Stimulated activated CD4-positive, alpha-beta T cell treated with anti-CD3 and anti-CD28 coated beads, Interleukin-2, amount 100 ng/mL, for 48 hours (primary cell): ENCODE results near the gene RUVBL2.
A peak's percentile ranks its signal among the peaks of the same experiment; 100 is the strongest.

Experiments
- DNase-seq, 2 donors: peaks; one replicate each; pipeline ENCODE4 v3.0.0-alpha.2; 2020

The RUVBL2 gene

GRCh38 chr19:48993175-48994034, at the start of gene RUVBL2, which contains the start of gene GYS1:
TSS of gene RUVBL2 (plus strand) at chr19:48993887. CDS start at chr19:48993912, 25 bp downstream.
TSS of gene GYS1 (minus strand) at chr19:48993309. CDS start at chr19:48993112, 197 bp downstream.
- peak; percentile 99 for DNase-seq

- DNase-seq = no peak
These were observed 48.3 kb upstream of the RUVBL2 start for GRCh38 chr19:48945415-48945814.

- no peak for DNase-seq
These were observed 47.9 kb upstream of the RUVBL2 start for GRCh38 chr19:48945817-48946216.

GRCh38 chr19:48946463-48947257, 47.0 kb upstream of the RUVBL2 start:
- DNase-seq = no peak

GRCh38 chr19:48947258-48947542, 46.5 kb upstream of the RUVBL2 start:
- no peak for DNase-seq

GRCh38 chr19:48950159-48950558, 43.5 kb upstream of the RUVBL2 start:
- no peak for DNase-seq

- DNase-seq = no peak
These were observed 42.7 kb upstream of the RUVBL2 start for GRCh38 chr19:48950830-48951519.

GRCh38 chr19:48953141-48953540, 40.5 kb upstream of the RUVBL2 start:
- no peak for DNase-seq

GRCh38 chr19:48953990-48954594, 39.6 kb upstream of the RUVBL2 start:
- no peak for DNase-seq

GRCh38 chr19:48954595-48955307, 38.9 kb upstream of the RUVBL2 start, which contains the start of gene BAX:
TSS of gene BAX (plus strand) at chr19:48954875. CDS start at chr19:48954929, 54 bp downstream.
- DNase-seq = peak; percentile 95 to 97

GRCh38 chr19:48955308-48955958, 38.3 kb upstream of the RUVBL2 start:
- no peak for DNase-seq

- DNase-seq = no peak
These were observed 35.7 kb upstream of the RUVBL2 start for GRCh38 chr19:48958006-48958405.

- no peak for DNase-seq
These were observed 34.1 kb upstream of the RUVBL2 start for GRCh38 chr19:48959341-48960239.

- DNase-seq = no peak
These were observed 32.5 kb upstream of the RUVBL2 start for GRCh38 chr19:48961051-48961649.

GRCh38 chr19:48961673-48962028, 32.0 kb upstream of the RUVBL2 start:
- DNase-seq = no peak

- DNase-seq = peak in 1 of 2 donors; percentile 42
These were observed 31.4 kb upstream of the RUVBL2 start for GRCh38 chr19:48962029-48962848.

- no peak for DNase-seq
These were observed 30.9 kb upstream of the RUVBL2 start for GRCh38 chr19:48962849-48963165.

- peak; percentile 57 to 58 for DNase-seq
These were observed 30.1 kb upstream of the RUVBL2 start for GRCh38 chr19:48963371-48964204.
